ENCODE measurements around the gene OOSP3.

DNA sequence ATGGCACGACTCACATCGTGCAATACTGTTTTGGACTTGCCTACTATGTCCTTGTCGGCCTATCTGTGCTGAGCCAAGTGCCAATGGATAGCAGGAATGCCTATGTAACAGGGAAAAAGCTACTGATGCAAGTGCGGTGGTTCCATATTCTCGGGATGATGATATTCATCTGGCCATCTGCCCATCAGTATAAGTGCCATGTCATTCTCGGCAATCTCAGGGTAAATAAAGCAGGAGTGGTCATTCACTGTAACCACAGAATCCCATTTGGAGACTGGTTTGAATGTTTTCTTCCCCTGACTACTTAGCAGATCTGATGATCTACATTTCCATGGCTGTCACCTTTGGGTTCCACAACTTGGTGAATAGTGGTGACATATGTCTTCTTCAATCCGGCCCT, 20.1 kb downstream of the OOSP3 start:
- TF ChIP-seq, protein P1, sequence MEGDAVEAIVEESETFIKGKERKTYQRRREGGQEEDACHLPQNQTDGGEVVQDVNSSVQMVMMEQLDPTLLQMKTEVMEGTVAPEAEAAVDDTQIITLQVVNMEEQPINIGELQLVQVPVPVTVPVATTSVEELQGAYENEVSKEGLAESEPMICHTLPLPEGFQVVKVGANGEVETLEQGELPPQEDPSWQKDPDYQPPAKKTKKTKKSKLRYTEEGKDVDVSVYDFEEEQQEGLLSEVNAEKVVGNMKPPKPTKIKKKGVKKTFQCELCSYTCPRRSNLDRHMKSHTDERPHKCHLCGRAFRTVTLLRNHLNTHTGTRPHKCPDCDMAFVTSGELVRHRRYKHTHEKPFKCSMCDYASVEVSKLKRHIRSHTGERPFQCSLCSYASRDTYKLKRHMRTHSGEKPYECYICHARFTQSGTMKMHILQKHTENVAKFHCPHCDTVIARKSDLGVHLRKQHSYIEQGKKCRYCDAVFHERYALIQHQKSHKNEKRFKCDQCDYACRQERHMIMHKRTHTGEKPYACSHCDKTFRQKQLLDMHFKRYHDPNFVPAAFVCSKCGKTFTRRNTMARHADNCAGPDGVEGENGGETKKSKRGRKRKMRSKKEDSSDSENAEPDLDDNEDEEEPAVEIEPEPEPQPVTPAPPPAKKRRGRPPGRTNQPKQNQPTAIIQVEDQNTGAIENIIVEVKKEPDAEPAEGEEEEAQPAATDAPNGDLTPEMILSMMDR (conservative IDR thresholded peaks at IDR 0.05): no peak
- no peak for TF ChIP-seq ZFX (IDR thresholded peaks at IDR 0.05)

Measured in C4-2B (cell line).